Activated CD4-positive, CD25-positive, alpha-beta regulatory T cell treated with anti-CD3 and anti-CD28 coated beads, Interleukin-2, amount 50 U/mL, for 16 hours (primary cell): ENCODE data around the gene MLLT3.
A peak's percentile ranks its signal among the peaks of the same experiment; 100 is the strongest.
"Not testable (repeated sequence)": the region's sequence is repeated elsewhere in the genome, so short reads cannot be mapped to it uniquely, and the experiment has no call there.

Experiments
- DNase-seq: peaks from one replicate; pipeline ENCODE4 v3.0.0-alpha.2; 2020; ENCODE audit warnings: low read depth, low spot score

MLLT3 gene

DNA sequence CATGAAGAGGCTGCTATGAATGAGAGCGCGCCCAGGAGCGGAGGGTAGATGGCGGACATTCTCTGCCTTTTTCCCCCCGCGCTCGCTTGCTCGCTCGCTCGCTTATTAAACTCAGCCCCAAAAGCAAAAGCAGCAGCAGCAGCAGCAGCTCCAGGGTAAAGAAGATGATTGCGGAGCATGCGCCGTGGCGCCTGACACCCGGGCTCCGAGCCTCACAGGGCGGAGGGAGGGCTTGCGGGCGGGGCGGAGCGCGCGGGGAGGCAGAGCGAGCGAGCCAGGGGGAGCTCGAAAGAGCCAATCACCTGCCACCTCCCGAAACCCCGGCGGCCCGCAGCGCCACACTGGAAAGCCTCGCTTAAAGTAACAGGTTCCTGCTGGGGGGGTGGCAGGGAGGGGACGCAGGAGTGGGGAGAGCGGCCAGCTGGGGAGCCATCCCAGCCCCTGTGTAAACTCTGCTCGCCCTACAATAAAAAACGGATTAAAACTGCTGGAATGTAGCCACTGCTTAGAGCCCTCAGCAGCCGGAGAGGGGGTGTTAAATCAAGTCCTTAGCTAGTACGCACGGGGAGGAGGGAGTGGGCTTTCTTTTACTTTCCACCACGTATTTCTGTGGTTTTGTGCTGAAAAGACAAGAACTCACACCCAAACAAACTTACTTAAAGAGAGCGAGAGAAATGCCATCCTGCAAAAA lies at the start of gene MLLT3:
MLLT3 (minus strand) TSS at position 170 of the 691 bp plus-strand sequence.
- peak; percentile 89 for DNase-seq

DNA sequence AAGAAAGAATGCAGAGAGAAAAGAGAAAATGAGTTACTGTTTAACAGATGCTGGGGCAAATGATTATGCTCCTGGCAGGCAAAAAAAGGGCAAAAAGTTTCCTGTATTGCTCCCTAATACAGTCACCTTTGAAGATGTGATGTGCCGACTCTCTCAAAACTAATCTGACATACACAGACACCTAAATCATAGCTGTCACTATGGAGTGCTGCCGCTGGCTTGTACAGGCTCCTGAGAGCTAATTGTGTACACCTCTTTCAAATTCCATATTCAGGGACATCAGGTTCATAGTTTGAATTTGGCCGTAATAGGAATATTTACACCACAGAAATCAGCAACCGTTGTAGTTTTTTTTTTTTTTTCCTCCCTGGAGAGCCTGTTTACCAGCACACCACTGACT lies 49.3 kb upstream of the MLLT3 start:
- no peak for DNase-seq

DNA sequence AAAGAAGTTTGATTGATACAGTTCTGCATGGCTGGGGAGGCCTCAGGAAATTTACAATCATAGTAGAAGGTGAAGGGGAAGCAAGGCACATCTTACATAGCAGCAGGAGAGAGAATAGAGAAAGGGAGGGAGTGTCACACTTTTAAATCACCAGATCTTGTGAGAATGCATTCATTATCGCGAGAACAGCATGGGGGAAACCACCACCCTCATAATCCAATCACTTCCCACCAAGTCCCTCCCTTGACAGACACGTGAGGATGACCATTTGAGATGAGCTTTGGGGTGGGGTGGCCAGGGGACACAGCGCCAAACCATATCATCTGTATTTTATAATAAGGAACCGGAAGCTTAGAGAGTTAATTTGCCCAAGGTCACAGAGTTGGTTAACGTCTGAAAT lies 48.1 kb upstream of the MLLT3 start:
- no peak for DNase-seq

DNA sequence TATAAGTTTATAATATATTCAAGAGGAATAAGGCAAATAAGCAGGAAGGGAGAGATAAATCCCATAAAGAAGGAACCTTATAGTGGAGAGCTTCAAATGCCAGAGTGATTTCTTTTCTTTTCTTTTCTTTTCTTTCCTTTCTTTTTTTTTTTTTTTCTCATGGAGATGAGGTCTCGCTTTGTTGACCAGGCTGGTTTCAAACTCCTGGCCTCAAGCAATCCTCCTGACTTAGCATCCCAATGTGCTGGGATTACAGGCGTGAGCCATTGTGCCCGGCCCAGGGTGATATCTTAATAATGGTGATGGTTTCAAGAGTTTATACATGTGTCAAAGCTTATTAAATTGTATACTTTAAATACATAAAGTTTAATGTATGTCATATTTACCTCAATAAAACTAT lies 42.2 kb upstream of the MLLT3 start:
- no peak for DNase-seq

DNA sequence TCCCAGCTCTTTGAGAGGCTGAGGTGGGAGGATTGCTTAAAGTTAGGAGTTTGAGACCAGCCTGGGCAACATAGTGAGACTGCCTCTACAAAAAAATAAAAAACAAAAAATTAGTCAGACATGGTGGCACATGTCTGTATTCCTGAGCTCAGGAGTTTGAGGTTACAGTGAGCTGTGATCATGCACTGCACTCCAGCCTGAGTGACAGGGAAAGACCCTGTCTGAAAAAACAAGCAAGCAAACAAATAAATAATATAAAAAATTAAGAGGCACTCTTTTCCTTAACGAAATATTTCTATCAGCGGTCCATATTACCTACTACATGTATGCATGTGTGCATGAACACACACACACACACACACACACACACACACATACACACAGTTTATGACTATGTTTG lies 40.8 kb upstream of the MLLT3 start:
- no peak for DNase-seq

DNA sequence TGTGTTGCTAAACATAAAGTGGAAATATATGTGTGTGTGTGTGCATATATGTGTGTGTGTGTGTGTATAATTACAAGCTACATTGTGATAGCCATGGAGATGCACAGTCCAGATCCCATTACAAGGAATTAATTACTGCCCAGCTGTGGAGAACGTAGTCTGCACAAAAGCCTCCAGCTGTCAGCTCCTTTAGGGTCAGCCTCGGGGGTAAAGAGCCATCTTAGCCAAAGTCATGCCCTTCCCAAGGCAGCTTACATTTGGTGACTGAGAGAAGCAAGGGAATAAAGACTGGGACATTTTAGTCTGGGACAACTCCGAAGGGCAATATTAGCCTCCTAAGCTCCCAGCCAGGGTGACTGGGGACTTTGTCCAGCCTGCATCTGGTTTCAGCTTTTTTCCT lies 39.9 kb upstream of the MLLT3 start:
- no peak for DNase-seq

DNA sequence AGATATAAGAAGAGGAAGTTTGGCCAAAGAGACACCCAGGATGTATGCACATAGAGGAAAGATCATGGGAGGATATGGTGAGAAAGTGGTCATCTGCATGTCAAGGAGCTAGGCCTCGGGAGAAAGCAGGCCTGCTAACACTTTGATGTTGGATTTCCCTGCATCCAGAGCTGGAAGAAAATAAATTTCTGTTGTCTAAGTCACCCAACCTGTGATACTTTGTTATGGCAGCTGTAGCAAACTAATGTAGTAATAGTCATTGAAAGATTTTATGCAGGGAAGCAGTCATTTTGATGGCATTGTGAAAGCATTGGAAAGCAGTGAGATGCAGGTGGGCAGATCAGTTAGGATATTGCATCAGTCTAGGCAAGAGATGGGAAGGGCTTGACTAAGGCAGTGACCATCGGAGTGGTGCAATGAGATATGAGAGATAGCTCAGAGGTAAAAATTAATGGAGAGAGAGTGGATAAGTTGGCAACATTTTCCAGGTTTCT lies 37.2 kb upstream of the MLLT3 start:
- DNase-seq, result no peak

DNA sequence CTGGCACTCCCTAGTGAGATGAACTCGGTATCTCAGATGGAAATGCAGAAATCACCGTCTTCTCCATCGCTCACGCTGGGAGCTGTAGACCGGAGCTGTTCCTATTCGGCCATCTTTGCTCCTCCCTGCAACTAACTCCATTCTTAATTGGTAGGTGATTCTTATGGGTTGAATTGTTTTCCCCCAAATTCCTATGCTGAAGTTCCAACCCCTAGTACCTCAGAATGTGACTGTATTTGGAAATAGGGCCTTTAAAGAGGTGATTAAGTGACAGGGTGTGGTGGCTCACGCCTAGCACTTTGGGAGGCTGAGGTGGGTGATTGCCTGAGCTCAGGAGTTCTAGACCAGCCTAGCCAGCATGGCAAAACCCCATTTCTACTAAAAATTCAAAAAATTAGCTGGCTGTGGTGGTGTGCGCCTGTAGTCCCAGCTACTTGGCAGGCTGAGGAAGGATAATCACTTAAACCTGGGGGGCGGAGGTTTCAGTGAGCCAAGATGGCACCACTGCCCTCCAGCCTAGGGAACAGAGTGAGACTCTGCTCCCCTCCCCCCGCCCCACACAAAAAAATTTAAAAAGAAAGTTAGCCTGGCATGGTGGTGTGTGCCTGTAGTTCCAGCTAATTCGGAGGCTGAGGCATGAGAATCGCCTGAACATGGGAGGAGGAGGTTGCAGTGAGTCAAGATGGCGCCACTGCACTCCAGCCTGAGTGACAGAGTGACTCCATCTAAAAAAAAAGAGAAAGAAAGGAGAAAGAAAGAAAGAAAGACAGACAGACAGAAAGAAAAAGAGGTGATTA lies 36.6 kb upstream of the MLLT3 start:
- DNase-seq, result no peak

DNA sequence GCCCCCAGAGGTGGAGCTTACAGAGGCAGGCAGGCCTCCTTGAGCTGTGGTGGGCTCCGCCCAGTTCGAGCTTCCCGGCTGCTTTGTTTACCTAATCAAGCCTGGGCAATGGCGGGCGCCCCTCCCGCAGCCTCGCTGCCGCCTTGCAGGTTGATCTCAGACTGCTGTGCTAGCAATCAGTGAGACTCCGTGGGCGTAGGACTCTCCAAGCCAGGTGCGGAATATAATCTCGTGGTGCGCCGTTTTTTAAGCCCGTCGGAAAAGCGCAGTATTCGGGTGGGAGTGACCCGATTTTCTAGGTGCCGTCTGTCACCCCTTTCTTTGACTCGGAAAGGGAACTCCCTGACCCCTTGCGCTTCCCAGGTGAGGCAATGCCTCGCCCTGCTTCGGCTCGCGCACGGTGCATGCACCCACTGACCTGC lies 36.0 kb upstream of the MLLT3 start:
- not testable (repeated sequence) for DNase-seq

DNA sequence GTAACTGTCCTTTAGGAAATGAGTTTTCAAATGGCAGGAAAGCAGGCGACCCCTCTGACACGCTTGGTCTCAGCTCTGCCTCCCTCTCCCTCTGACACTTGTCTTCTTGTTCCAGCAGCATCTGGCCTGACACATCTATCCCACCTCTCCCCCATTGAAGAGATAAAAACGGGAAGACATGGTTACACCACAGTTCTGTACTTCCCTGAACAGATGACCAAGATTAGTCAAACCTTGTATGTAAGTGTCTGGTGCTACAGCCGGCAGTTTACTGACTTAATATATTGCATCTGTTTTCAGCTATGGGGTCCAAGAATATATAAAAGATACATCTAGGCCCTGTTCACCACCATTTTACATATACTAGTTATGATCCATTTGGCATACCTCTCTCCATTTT lies 29.6 kb upstream of the MLLT3 start:
- DNase-seq, result no peak

DNA sequence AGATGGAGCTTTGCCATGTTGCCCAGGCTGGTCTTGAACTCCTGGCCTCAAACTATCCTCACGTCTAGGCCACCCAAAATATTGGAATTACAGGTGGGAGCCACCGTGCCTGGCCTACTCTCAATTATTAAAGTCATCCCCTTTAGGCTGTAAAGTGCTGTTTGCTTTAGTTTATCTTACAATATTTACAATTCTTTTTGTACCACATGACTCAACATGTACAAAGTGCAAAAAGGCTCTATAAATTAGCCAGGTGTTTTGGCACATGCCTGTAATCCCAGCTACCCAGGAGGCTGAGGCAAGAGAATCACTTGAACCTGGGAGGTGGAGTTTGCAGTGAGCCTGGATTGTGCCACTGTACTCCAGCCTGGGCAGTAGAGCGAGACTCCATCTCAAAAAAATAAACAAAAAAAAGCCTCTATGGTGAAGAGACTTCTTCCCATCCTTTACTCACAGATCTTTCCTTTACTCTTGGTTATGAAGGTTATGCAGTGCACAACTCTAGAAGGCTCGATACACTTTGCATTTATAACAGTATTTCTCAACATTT lies 28.5 kb upstream of the MLLT3 start:
- DNase-seq, result no peak

DNA sequence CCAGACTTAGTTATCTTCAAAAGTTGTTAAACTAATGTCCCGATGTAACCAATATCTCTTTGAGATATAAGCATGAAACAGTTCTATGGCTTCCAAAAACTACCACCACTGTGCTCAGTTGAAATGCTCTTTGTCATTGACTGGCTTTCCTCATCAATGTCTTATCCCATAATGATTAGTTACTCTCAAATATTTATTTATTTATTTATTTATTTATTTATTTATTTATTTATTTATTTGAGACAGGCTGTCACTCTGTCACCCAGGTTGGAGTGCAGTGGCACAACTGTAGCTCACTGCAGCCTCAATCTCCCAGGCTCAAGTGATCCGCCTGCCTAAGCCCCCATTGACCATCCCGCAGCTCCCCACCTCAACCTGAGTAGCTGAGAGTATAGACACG lies 28.0 kb upstream of the MLLT3 start:
- no peak for DNase-seq

DNA sequence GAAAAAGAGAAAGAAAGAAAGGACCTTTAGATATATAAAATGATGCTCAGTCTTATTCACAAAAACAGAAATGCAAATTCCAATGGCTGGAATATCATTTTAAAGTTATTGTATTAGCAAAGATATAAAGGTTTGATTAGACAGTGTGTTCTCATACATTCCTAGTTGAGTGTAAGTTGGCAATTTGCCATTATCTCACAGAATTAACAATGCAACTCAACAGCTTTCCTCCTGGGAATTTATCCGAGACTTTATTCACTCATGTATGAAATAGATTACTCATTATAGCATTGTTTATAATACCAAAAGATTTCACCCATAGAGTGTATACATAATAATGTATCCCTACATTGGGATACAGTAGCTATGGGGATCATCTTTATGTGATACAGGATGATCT lies 27.1 kb upstream of the MLLT3 start:
- DNase-seq, result no peak

DNA sequence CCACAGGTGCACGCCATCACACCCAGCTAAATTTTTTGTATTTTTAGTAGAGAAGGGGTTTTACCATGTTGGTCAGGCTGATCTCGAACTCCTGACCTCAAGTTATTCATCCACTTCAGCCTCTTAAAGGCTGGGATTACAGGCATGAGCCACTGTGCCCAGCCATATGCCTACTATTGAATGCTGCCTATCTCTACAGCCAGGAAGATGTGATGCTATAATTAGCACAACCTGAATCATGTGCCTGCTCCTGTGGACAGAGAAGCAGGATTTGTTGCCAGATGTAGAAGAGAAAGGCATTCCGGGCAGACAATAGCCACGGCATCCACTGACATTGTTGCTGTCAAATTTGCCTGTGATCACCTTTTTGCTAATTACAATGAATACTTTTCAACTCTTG lies 24.4 kb upstream of the MLLT3 start:
- no peak for DNase-seq

DNA sequence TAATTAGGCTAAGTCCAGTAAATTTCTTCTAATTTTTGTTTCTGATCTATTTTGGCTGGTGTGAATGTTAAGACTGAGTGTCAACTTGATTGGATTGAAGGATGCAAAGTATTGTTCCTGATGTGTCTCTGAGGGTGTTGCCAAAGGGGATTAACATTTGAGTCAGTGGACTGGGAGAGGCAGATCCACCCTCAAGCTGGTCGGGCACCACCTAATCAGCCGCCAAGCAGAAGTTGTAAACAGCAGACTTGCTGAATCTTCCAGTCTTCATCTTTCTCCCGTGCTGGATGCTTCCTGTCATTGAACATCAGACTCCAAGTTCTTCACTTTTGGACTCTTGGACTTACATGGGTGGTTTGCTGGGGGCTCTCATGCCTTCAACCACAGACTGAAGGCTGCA lies 21.4 kb upstream of the MLLT3 start:
- no peak for DNase-seq

DNA sequence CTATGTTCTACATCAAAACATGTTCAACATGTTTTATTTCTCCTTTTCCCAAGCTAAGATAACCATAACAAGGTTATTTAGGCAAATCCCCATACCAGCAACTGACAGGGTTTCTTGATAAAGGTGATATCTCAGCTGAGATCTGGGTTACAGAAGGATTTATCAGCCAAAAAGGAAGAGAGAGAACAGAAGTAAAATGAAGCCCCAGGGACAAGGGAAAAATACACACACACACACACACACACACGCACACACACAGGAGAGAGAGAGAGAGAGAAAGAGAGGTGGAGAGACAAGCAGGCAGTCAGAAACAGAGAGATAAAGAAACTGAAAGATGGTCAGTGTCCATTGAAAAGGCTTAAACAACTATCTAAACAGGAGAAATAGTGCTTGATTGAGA lies 19.7 kb upstream of the MLLT3 start:
- DNase-seq, result no peak

DNA sequence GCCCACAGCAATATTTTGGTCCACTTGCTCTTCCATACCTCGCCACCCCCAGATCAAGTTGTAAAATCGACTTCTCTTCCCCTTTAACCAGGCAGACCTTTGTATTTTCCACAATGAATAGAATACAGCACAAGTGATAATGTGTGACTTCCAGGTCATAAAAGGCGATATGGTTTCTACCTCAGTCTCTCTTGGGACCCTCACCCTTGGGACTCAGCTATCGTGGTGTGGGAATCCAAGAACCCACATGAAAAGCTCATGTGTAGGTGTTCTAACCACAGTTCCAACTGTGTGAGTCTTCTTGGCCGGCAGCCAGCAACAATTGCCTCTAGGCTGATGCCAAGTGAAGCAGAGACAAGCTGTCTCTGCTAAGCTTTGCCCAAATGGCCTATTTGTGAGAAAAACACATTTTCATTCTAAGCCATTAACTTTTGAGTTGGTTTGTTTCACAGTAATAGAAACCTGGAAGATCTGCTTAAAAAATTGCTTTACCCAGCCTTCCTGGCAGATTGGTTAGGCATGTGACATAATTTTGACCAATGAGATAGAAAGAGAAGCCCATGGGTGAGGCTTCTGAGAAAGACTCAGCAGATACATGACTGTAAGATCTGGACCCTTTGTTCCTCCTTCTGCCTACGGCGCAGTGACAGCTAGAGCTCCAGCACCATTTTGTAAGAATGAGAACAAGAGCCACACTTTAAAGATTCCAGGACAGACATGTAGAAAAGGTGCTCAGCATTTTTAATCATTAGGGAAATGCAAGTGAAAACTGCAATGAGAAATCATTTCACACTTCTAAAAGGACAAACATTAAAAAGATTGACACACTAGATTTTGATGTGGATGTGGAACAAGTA lies 18.3 kb upstream of the MLLT3 start:
- DNase-seq, result peak; percentile 41

DNA sequence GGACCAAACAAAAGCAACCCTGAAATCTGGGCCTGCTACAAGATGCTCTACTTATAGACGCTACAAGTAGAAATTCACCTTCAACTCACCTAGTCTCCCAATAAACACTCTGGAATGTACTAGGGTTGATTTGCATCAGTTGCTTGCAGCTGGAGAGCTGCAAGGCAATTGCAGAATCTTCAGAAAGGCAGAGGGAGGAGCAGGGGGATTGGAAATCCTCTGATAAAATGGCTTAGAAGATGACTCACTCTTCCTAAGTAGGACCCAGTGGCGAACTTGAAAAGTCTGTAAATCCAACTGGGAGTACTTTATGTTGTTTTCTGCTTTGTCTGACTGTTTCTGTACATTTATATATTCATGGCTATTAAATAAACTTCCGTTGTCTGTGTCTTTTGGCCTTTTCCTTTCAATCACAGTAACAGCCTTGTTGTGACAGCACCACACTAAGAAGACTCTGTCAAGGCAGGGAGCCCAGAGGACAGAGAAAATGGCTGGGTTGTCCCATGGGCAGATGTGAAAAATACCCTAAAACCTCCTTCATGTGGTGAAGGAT lies 14.7 kb upstream of the MLLT3 start:
- no peak for DNase-seq

DNA sequence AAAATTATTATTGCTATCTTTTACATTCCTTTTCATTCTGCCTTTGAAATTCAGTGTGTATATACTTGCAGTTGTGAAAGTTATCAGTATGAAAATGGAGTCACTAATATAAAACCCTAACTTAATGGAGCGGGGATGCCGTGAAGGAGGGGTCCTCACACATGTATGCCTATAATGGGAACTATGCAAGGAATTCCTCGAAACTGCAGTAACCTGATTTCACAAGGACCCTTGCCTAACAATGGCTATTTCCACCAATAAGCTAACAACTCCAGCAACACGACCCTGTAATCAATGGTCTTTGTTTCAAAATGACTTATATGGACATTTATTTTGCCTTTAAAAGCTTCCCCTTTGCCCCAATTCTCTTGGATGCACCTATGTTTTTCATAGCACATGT lies 12.6 kb upstream of the MLLT3 start:
- DNase-seq, result no peak

DNA sequence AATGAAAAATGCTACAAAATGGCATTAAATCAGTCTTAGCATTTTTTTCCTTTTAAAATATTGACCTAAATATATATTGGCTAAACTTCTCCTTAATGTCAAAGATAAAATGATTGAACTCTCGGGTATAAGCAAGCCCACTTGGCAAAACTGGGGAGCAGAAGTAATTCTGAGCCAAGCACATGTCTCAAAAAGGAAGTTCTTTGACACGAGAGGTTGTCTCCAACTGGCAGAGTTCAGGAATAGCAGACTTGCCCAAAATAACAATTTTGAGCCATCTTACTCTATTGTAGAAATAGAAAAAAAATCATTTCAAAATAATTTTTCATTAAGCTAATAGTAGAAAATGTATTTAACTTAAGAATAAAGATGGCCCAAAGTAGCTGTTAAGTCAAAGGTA lies 10.4 kb upstream of the MLLT3 start:
- no peak for DNase-seq

DNA sequence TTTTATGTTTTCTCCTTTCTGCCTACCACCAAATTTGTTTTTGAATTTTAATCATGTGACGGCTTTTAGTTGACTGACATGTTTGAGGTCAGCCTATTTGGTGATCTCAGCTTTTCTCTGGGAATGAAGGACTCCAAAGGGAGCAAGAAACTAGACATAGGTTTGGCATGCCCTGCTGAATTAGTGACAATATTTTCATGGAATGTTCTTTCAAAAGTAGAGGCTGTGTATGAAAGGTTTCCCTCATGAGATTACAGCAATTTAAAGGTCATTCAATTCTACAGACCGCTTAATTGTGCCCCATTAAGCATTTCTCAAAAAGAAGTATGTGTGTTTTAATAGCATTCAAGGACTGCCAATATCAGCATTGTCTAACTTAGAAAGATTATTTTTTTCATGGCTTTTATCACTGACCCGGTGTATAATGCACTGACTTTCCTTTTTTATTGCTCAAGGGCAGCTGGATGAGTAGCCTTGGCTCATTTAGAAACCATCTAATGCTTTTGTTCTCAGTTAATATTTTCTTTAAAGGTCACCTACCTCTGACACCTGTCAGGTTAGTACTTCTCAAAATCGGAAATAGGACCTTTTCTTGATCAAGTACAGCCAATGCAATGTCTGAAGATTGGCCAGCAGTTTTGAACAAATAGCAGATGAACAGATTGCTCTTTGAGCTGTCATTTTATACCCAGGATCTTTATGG lies 8.1 kb upstream of the MLLT3 start:
- no peak for DNase-seq
